ENCODE results near the gene EPHA4. TPM values are rescaled to one million over a fixed set of nuclear protein-coding genes. Genes with fewer than 3 reads are reported as not detected.

Gene EPHA4
- total and polyA plus RNA-seq, 8 donors: 0.56 to 28.1 (median 5.8) TPM; not detected in 1

DNA sequence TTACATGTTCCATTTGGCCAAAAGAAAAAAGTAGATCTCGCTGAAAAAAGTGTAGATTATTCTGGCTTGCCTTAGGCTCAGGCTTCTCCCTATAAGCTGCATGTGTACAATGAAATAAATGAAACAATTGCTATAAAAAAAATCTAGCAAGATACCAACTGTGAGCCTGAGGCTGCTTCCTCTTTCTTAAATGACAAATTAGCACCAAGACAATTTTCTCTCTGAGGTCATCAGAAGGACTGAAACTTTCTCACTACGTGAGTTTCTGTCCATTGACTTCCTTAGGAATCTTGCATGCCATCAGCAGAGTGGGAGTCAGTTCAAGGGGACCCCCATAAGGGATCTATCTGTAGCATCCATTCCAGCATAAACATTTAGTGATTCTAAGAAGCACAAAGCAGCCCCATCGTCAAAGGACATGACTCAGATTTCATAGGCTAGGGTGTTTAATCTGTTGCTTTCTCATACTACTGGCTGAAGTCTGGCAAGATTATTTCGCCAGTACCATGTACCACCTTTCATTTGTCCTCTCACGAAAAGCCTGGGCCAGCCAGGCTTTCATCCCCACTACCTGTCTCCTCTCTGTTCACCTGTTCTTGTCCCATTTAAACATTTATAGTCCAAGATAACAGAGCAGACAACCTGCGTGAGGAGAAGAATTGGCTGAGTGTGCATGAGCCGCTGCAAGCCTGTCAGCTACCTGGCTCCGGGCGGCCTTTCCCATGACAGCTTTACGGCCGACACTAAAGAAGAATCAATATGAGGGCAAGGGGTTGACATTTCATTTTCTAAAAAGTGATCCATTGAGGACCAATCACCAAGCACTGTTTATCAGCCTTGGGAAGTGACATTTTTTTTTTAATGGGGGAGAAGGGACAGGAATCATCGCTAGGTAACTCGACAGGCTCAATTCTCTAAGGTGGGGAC lies 120.0 kb downstream of the EPHA4 start:
- intact Hi-C loops (cut with DNase I; ENCODE audit: low total_unique reads): no loop called here

DNA sequence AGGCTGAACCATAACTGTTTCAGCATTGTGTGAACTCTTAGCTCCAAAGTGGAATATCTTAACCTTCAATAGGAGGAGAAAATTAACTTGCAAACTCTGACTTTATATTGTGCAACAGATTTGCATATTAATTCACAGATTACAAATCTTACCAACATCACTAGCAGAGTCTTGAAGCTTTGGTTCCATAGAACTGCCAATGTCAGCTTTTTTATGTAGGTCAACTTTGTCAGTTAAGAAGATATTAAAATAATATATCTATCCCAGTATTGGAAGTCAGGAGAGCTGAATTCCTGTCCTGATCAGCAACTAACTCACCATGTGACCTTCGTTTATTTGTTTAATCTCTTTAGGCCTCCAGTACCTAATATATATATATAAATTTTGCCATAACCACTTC lies 121.8 kb downstream of the EPHA4 start:
- TF ChIP-seq POLR2A (IDR thresholded peaks at IDR 0.05) (no peak), CTCF (IDR thresholded peaks at IDR 0.05) (no peak), EP300 (IDR thresholded peaks at IDR 0.05) (no peak), POLR2AphosphoS5 (IDR thresholded peaks at IDR 0.05) (no peak)
- Histone ChIP-seq H3K27me3 (no peaks in the 10 kb centered on the region), H3K27ac (no peak overlapping the region), H3K4me3 (no peak overlapping the region), H3K36me3 (peaks cover 0 to 11% (median 2%) of the 10 kb centered on the region in 4 donors), H3K9me3 (no peaks in the 10 kb centered on the region), H3K4me1 (peaks cover 0 to 10% (median 0%) of the 10 kb centered on the region in 4 donors)
- intact Hi-C loops (cut with DNase I; ENCODE audit: low total_unique reads): no loop called here
- DNase-seq: no peak
- WGBS, 5 donors: 85 to 96% (median 90%) methylated on average over 1 of the region's 1 CpG

More for the DNA sequence above, 120.0 kb downstream of the EPHA4 start:
- no peak overlapping the region for H3K4me3 ChIP-seq
- WGBS, 5 donors: 80 to 94% (median 90%) methylated on average over 13 of the region's 13 CpGs
- peaks cover 0 to 20% (median 2%) of the 10 kb centered on the region in 4 donors for H3K36me3 ChIP-seq
- H3K4me1 ChIP-seq: peaks cover 0 to 4% (median 0%) of the 10 kb centered on the region in 4 donors
- DNase-seq: no peak
- no peak overlapping the region for H3K27ac ChIP-seq
- no peaks in the 10 kb centered on the region for H3K27me3 ChIP-seq
- no peaks in the 10 kb centered on the region for H3K9me3 ChIP-seq
- no peak for TF ChIP-seq EP300 (IDR thresholded peaks at IDR 0.05)
- no peak for TF ChIP-seq CTCF (IDR thresholded peaks at IDR 0.05)
- no peak for TF ChIP-seq POLR2A (IDR thresholded peaks at IDR 0.05)
- TF ChIP-seq POLR2AphosphoS5 (IDR thresholded peaks at IDR 0.05): no peak

DNA sequence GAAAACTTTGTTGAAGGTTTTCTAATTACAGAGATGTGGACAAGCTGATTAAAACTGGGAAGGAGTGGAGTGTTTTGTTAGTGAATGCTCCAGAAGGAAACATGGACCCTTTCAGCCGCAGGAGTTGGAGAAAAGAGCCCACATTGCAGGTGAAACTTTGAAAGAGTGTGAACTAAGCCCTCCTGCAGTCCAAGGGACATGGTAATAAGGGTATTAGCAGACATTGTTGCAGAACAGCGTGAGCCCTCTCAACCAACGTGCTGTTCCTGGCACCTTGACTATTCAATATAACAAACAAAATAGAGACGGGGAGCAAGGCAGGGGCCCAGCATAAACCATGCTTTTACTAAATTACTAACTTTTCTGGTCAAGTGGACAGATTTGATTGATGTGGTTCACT lies 122.7 kb downstream of the EPHA4 start:
- H3K4me1 ChIP-seq: peaks cover 0 to 10% (median 0%) of the 10 kb centered on the region in 4 donors
- WGBS, 5 donors: 66 to 94% (median 90%) methylated on average over 4 of the region's 4 CpGs
- no peak overlapping the region for H3K27ac ChIP-seq
- no peaks in the 10 kb centered on the region for H3K9me3 ChIP-seq
- peaks cover 0 to 4% (median 2%) of the 10 kb centered on the region in 4 donors for H3K36me3 ChIP-seq
- intact Hi-C loops (cut with DNase I; ENCODE audit: low total_unique reads): no loop called here
- TF ChIP-seq CTCF (IDR thresholded peaks at IDR 0.05) (no peak), POLR2A (IDR thresholded peaks at IDR 0.05) (no peak), EP300 (IDR thresholded peaks at IDR 0.05) (no peak), POLR2AphosphoS5 (IDR thresholded peaks at IDR 0.05) (no peak)
- H3K4me3 ChIP-seq: no peak overlapping the region
- no peaks in the 10 kb centered on the region for H3K27me3 ChIP-seq
- no peak for DNase-seq

DNA sequence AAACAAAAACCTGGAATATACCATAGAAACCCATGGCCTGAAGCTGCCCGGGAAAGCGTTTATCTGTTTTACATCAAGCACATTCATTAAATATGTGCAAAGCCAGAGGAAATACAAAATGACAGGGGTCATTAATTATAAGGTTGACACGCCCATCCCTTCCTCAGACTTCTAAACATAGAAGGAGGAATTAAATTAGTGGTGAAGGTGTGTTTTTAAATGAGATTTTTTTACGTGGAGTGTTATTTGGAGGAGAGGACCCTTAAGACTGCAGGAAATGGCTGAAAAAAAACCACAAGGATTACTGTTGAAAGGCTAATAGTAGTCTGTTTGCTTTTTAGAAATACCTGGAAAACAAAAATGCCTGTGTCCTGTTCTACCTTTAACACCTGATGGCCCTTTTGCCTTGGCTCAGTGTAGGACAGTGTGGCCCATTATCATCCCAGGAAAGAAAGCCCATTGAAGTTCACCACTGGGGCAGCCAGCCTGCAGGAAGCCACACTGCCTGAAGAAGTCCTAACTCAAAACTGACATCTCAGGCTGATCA lies 123.2 kb downstream of the EPHA4 start:
- no peak for DNase-seq
- Histone ChIP-seq H3K4me1 (peaks cover 0 to 14% (median 0%) of the 10 kb centered on the region in 4 donors), H3K4me3 (no peak overlapping the region), H3K36me3 (peaks cover 0 to 4% (median 0%) of the 10 kb centered on the region in 4 donors), H3K9me3 (no peaks in the 10 kb centered on the region), H3K27me3 (no peaks in the 10 kb centered on the region), H3K27ac (no peak overlapping the region)
- WGBS, 5 donors: 45 to 65% (median 54%) methylated on average over 4 of the region's 4 CpGs
- TF ChIP-seq CTCF (IDR thresholded peaks at IDR 0.05): no peak
- no peak for TF ChIP-seq EP300 (IDR thresholded peaks at IDR 0.05)
- no peak for TF ChIP-seq POLR2A (IDR thresholded peaks at IDR 0.05)
- no peak for TF ChIP-seq POLR2AphosphoS5 (IDR thresholded peaks at IDR 0.05)
- intact Hi-C loops (cut with DNase I; ENCODE audit: low total_unique reads): no loop called here

Measured in stomach (tissue), 9 donors.